Hematopoietic multipotent progenitor cell treated with erythropoietin and hydrocortisone succinate and interleukin-3 and kit ligand, for 17 days (in vitro differentiated cells): ENCODE measurements around the gene CCRL2.

ENCODE experiments used
- DNase-seq: peaks from one replicate; pipeline ENCODE4 v3.0.0-alpha.2; 2015; ENCODE audit warnings: low spot score

The CCRL2 gene, protein sequence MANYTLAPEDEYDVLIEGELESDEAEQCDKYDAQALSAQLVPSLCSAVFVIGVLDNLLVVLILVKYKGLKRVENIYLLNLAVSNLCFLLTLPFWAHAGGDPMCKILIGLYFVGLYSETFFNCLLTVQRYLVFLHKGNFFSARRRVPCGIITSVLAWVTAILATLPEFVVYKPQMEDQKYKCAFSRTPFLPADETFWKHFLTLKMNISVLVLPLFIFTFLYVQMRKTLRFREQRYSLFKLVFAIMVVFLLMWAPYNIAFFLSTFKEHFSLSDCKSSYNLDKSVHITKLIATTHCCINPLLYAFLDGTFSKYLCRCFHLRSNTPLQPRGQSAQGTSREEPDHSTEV

DNA sequence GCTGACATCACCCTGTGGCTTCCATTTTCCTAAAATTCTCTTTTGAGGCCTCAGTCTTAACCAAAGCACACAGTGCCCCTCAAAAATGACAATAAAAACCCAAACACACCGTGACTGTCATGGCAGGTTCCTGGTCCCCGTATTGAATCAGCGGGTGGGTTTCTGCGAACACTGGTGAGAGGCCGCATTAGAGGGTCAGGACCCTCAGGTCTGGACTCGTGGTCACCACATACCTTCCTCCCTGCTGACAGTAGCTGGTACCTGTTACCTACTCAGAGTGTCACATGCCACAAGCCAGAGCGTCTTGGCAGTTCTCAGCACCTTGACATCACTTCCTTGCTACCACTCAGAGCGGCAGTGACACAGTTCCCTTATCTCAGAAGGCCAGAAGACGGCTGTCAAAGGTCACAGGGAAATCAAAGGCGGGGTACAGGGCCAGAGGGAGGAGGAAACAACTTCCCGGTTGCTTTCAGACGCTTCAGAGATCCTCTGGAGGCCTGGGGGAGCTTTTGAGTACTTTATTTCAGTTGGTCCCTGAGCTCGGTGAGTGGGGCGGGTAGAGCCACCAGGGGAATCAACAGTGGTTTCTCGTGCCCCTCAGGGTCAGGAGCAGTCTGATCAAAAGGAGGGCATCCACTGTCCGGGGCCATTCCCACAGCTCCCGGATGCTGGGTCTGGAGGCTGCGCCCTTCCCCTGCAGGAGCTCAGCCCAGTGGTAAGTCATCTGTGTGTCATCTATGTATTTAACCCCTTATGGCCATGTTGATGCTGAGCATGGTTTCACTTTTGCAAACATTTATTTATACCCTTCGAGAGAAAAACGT, at the start of gene CCRL2, which contains the start of gene CCR5AS:
Gene CCRL2, plus strand, starts transcription at position 472 of the 824 bp plus-strand sequence. CDS start 821 bp downstream, outside the sequence.
Gene CCR5AS, minus strand, starts transcription at position 279 of the 824 bp plus-strand sequence.
- DNase-seq, result peak; percentile 95

DNA sequence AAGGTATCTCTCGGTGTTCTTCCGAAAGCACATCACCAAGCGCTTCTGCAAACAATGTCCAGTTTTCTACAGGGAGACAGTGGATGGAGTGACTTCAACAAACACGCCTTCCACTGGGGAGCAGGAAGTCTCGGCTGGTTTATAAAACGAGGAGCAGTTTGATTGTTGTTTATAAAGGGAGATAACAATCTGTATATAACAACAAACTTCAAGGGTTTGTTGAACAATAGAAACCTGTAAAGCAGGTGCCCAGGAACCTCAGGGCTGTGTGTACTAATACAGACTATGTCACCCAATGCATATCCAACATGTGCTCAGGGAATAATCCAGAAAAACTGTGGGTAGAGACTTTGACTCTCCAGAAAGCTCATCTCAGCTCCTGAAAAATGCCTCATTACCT, 48.6 kb upstream of the CCRL2 start:
- DNase-seq, result no peak

DNA sequence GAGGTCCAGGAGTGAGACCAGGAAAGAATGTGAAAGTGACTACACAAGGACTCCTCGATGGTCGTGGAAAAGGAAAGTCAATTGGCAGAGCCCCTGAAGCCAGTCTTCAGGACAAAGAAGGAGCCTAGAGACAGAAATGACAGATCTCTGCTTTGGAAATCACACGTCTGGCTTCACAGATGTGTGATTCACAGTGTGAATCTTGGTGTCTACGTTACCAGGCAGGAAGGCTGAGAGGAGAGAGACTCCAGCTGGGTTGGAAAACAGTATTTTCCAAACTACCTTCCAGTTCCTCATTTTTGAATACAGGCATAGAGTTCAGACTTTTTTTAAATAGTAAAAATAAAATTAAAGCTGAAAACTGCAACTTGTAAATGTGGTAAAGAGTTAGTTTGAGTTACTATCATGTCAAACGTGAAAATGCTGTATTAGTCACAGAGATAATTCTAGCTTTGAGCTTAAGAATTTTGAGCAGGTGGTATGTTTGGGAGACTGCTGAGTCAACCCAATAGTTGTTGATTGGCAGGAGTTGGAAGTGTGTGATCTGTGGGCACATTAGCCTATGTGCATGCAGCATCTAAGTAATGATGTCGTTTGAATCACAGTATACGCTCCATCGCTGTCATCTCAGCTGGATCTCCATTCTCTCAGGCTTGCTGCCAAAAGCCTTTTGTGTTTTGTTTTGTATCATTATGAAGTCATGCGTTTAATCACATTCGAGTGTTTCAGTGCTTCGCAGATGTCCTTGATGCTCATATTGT, 47.1 kb upstream of the CCRL2 start:
- DNase-seq, result no peak

DNA sequence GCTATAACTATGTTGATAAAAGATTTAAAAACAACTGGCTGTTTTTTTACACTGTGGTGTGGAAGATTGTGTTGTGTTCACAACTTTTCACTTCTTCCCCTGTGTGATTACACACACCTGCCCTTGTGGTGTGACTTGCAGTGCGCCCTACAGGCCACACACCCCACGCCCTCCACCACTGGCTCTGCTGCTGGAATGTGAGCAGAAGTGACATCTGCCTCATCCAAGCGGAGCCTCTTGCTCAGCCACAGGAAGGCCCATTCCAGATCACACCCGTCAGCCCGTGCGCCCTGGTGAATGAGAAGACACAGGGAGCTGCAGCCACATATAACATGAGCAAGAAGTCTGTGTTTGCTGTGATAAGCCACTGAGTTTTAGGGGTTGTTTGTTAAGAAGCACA, 46.2 kb upstream of the CCRL2 start:
- no peak for DNase-seq

DNA sequence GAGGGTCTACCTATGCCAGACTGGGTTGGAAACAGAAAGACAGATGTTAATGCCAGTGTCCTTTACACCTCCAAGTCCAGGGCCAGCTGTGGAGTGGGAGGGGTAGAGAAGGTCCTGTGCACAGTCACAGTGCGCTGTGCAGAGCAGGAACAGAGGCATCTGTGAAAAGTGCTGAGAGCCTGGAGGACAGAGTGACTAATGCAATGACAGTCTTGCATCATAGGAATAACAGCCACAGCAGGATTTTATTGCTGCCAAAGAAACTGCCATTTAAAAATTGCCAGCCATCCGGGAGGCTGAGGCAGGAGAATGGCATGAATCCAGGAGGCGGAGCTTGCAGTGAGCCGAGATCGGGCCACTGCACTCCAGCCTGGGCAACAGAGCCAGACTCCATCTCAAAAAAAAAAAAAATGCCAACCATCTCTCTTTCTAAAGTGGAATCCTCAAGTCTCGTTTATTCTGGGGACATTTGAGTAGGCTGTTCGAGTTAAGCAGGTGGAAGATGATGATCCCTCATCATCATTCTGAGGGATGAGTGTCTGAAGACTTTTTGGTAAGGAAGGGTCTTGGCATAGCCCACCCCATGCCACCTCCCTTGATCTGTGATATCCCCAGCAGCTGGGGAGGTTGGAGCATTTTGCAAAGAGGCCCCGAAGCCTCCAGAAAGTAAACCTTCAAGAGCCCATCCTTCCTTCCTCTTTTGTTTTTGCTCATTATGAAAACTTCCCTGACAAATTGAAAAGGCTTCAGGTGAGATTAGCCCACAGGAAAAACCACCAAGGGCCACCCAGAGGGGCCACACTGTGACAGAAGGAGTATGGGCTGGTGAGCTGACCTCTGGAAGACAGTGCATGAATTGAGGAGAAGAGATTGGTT, 45.4 kb upstream of the CCRL2 start:
- DNase-seq, result no peak

DNA sequence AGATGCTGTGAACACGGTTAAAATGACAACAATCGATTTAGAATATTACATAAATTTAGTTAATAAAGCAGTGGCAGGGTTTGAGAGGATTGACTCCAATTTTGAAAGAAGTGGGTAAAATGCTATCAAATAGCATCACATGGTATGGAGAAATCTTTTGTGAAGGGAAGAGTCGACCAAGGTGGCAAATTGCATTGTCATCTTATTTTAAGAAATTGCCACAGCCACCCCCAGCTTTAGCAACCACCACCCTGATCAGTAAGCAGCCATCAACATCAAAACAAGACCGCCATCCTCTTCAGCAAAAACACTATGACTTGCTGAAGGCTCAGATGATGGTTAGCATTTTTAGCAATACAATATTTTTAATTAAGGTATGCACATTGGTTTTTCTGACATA, 42.0 kb upstream of the CCRL2 start:
- no peak for DNase-seq

DNA sequence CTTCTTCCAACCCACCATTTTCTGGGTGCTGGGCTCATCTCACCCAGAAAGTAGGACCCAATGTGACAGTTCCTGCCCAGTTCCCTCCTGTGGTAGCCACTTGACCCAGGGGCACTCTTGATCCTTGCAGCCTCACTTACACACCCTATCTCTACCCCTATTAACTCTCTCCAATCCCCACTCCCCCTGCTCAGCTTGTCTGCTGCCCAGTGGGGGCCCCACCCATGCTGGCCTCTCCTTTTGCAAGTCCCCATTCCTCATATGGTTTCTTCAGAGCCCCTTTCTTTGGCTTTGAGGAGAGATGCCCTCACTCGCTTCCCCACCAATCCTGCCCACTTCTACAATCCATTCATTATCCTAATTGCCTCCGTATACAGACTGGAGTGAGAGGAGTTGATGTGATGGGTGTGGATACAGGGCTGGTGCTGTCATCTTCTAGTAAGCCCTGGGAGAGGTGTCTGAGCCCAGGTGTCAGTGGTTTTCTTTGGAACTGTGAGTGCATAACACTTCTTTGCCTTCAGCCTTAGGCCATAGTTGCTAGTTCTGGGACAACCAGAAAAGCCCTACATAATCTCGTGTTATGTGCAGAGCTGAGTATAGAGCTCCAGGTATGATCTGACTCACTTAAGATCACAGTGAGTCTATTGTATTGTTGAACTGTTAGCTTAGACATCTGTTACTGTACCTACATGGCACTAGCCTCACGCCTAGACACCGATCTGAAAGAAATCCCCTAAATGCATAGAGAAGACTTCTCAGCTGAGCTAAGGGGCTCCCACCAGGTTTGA, 41.1 kb upstream of the CCRL2 start:
- no peak for DNase-seq

DNA sequence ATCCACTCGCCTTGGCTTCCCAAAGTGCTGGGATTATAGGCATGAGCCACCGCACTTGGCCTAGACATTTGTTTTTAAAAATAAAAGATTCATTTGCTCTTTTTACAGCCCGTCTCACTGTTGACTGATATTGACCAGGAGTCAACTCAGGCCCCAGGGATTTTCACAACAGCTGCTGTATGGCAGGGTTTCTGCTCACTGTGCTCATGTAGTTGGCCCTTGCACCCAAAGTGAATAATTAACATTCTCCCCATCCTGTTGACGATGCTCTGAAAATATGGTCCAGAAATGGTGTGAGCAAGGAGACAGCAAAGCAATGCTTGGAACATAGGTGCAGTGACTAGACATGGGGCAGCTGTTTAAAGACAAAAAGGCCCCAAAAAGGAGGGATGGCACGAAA, 39.2 kb upstream of the CCRL2 start:
- no peak for DNase-seq

DNA sequence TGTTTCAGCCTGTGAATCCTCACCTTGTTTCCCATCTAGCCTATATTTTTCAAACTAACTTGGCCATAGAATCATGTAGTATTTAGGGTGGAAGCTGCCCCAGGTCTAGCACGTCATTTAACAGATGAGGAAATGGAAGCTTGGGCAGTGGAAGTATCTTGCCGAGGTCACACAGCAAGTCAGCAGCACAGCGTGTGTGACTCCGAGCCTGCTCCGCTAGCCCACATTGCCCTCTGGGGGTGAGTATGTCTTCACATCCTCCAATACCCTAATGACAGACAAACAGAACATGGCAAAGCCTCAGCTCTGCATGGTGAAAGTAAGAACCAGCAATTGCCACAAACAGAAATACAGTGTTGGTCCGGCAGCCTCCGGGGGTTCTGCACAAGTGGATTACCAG, 38.5 kb upstream of the CCRL2 start:
- no peak for DNase-seq

DNA sequence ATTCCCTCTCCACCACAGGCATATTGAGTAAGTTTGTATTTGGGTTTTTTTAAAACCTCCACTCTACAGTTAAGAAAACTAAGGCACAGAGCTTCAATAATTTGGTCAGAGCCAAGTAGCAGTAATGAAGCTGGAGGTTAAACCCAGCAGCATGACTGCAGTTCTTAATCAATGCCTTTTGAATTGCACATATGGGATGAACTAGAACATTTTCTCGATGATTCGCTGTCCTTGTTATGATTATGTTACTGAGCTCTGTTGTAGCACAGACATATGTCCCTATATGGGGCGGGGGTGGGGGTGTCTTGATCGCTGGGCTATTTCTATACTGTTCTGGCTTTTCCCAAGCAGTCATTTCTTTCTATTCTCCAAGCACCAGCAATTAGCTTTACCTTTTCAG, 37.9 kb upstream of the CCRL2 start:
- no peak for DNase-seq

DNA sequence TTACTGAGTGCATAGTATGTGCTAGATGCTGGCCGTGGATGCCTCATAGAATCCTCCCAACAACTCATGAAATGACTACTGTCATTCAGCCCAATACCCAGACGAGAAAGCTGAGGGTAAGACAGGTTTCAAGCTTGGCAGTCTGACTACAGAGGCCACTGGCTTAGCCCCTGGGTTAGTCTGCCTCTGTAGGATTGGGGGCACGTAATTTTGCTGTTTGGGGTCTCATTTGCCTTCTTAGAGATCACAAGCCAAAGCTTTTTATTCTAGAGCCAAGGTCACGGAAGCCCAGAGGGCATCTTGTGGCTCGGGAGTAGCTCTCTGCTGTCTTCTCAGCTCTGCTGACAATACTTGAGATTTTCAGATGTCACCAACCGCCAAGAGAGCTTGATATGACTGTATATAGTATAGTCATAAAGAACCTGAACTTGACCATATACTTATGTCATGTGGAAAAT, 37.4 kb upstream of the CCRL2 start:
- no peak for DNase-seq

DNA sequence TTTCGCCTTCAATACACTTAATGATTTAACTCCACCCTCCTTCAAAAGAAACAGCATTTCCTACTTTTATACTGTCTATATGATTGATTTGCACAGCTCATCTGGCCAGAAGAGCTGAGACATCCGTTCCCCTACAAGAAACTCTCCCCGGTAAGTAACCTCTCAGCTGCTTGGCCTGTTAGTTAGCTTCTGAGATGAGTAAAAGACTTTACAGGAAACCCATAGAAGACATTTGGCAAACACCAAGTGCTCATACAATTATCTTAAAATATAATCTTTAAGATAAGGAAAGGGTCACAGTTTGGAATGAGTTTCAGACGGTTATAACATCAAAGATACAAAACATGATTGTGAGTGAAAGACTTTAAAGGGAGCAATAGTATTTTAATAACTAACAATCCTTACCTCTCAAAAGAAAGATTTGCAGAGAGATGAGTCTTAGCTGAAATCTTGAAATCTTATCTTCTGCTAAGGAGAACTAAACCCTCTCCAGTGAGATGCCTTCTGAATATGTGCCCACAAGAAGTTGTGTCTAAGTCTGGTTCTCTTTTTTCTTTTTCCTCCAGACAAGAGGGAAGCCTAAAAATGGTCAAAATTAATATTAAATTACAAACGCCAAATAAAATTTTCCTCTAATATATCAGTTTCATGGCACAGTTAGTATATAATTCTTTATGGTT, 36.1 kb upstream of the CCRL2 start, which contains the start of gene CCR5:
Gene CCR5, plus strand, starts transcription at position 108 of the 680 bp plus-strand sequence. CDS start 1,957 bp downstream, outside the sequence.
- DNase-seq, result no peak

DNA sequence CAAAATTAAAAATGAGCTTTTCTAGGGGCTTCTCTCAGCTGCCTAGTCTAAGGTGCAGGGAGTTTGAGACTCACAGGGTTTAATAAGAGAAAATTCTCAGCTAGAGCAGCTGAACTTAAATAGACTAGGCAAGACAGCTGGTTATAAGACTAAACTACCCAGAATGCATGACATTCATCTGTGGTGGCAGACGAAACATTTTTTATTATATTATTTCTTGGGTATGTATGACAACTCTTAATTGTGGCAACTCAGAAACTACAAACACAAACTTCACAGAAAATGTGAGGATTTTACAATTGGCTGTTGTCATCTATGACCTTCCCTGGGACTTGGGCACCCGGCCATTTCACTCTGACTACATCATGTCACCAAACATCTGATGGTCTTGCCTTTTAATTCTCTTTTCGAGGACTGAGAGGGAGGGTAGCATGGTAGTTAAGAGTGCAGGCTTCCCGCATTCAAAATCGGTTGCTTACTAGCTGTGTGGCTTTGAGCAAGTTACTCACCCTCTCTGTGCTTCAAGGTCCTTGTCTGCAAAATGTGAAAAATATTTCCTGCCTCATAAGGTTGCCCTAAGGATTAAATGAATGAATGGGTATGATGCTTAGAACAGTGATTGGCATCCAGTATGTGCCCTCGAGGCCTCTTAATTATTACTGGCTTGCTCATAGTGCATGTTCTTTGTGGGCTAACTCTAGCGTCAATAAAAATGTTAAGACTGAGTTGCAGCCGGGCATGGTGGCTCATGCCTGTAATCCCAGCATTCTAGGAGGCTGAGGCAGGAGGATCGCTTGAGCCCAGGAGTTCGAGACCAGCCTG, 35.3 kb upstream of the CCRL2 start:
- no peak for DNase-seq

DNA sequence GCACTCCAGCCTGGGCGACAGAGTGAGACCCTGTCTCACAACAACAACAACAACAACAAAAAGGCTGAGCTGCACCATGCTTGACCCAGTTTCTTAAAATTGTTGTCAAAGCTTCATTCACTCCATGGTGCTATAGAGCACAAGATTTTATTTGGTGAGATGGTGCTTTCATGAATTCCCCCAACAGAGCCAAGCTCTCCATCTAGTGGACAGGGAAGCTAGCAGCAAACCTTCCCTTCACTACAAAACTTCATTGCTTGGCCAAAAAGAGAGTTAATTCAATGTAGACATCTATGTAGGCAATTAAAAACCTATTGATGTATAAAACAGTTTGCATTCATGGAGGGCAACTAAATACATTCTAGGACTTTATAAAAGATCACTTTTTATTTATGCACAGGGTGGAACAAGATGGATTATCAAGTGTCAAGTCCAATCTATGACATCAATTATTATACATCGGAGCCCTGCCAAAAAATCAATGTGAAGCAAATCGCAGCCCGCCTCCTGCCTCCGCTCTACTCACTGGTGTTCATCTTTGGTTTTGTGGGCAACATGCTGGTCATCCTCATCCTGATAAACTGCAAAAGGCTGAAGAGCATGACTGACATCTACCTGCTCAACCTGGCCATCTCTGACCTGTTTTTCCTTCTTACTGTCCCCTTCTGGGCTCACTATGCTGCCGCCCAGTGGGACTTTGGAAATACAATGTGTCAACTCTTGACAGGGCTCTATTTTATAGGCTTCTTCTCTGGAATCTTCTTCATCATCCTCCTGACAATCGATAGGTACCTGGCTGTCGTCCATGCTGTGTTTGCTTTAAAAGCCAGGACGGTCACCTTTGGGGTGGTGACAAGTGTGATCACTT, 34.3 kb upstream of the CCRL2 start:
- no peak for DNase-seq

DNA sequence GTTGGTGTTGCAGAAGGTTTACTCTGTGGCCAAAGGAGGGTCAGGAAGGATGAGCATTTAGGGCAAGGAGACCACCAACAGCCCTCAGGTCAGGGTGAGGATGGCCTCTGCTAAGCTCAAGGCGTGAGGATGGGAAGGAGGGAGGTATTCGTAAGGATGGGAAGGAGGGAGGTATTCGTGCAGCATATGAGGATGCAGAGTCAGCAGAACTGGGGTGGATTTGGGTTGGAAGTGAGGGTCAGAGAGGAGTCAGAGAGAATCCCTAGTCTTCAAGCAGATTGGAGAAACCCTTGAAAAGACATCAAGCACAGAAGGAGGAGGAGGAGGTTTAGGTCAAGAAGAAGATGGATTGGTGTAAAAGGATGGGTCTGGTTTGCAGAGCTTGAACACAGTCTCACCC, 32.3 kb upstream of the CCRL2 start:
- no peak for DNase-seq

DNA sequence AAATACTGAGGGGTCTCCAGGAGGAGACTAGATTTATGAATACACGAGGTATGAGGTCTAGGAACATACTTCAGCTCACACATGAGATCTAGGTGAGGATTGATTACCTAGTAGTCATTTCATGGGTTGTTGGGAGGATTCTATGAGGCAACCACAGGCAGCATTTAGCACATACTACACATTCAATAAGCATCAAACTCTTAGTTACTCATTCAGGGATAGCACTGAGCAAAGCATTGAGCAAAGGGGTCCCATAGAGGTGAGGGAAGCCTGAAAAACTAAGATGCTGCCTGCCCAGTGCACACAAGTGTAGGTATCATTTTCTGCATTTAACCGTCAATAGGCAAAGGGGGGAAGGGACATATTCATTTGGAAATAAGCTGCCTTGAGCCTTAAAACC, 31.8 kb upstream of the CCRL2 start:
- DNase-seq, result no peak

DNA sequence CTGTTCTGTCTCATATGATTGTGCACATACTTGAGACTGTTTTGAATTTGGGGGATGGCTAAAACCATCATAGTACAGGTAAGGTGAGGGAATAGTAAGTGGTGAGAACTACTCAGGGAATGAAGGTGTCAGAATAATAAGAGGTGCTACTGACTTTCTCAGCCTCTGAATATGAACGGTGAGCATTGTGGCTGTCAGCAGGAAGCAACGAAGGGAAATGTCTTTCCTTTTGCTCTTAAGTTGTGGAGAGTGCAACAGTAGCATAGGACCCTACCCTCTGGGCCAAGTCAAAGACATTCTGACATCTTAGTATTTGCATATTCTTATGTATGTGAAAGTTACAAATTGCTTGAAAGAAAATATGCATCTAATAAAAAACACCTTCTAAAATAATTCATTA, 31.2 kb upstream of the CCRL2 start:
- DNase-seq, result no peak

DNA sequence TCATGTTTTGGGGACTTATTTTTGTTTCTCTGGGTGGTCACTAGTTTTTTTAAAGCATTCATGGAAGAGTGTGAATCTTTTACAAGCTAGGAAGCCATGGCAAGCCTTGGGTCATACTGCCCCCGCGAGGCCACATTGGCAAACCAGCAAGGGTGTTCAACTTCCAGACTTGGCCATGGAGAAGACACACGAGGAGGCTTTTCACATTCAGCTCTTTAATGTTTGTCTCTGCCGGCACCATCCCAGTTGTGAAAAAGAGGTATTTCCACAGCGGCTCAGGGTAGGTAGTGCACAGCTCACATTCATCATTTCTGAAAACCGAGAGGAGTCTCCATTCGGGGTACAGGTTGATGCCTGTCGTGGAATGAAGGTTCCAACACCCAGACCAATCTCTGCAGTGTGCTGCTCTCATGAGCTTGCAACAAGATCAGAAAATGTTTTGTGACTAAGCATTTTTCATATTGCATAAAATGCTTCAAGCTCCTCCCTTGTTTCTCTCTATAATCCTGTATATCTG, 28.6 kb upstream of the CCRL2 start:
- peak; percentile 62 for DNase-seq
